MM.1S (cell line): Measurements from ENCODE around the gene SEPTIN10.

ENCODE experiments used
- DNase-seq: peaks from one replicate; pipeline ENCODE4 v3.0.0-alpha.2; 2015
- H2AFZ ChIP-seq: fragments of 300-600 bp; sonication (generic); 2 replicates; pipeline ENCODE4 v1.6.0; 2016; ENCODE audit warnings: antibody characterized with exemption, low read length
- H3F3A ChIP-seq: fragments of 300-600 bp; sonication (generic); 2 replicates; pipeline ENCODE4 v1.6.1; 2016; ENCODE audit warnings: mild to moderate bottlenecking, antibody characterized with exemption, low read length, moderate library complexity, mixed read lengths; ENCODE audit not compliant: insufficient read depth
- H3K27ac ChIP-seq: fragments of 300-600 bp; sonication (generic); 2 replicates; pipeline ENCODE4 v1.5.1; 2016; ENCODE audit warnings: mild to moderate bottlenecking, low read length
- H3K27me3 ChIP-seq: fragments of 300-600 bp; sonication (generic); replicated peaks from 2 replicates; pipeline ENCODE4 v1.6.0; 2016; ENCODE audit warnings: low read length; ENCODE audit not compliant: insufficient read depth
- H3K36me3 ChIP-seq: fragments of 300-600 bp; sonication (generic); replicated peaks from 2 replicates; pipeline ENCODE4 v1.6.1; 2016; ENCODE audit warnings: mild to moderate bottlenecking, low read length, mixed read lengths; ENCODE audit not compliant: insufficient read depth
- H3K4me1 ChIP-seq: fragments of 300-600 bp; sonication (generic); 2 replicates; pipeline ENCODE4 v1.6.1; 2016; ENCODE audit warnings: low read length, mixed read lengths
- H3K4me2 ChIP-seq: fragments of 300-600 bp; sonication (generic); 2 replicates; pipeline ENCODE4 v1.6.0; 2016; ENCODE audit warnings: low read depth, low read length
- H3K4me3 ChIP-seq: fragments of 300-600 bp; sonication (generic); 2 replicates; pipeline ENCODE4 v1.5.1; 2016; ENCODE audit warnings: low read length, mixed read lengths
- H3K79me2 ChIP-seq: fragments of 300-600 bp; sonication (generic); 2 replicates; pipeline ENCODE4 v1.6.1; 2016; ENCODE audit warnings: mixed run types, low read length, mixed read lengths
- H3K9ac ChIP-seq: fragments of 300-600 bp; sonication (generic); 2 replicates; pipeline ENCODE4 v1.6.1; 2016; ENCODE audit warnings: low read length, mixed read lengths
- H3K9me2 ChIP-seq: fragments of 300-600 bp; sonication (generic); replicated peaks from 2 replicates; pipeline ENCODE4 v1.6.1; 2016; ENCODE audit warnings: mild to moderate bottlenecking, low read length, mixed read lengths; ENCODE audit not compliant: insufficient read depth
- H3K9me3 ChIP-seq: fragments of 300-600 bp; sonication (generic); replicated peaks from 2 replicates; pipeline ENCODE4 v1.6.1; 2016; ENCODE audit warnings: mild to moderate bottlenecking, low read length, mixed read lengths; ENCODE audit not compliant: insufficient read depth
- H4K20me1 ChIP-seq: fragments of 300-600 bp; sonication (generic); 2 replicates; pipeline ENCODE4 v1.6.1; 2016; ENCODE audit warnings: mild to moderate bottlenecking, low read length, moderate library complexity, mixed read lengths; ENCODE audit not compliant: insufficient read depth
- CTCF ChIP-seq: fragments of 300-600 bp; sonication (generic); IDR thresholded peaks from 2 replicates; pipeline ENCODE4 v1.5.1; 2016; ENCODE audit warnings: antibody characterized with exemption, low read length, mixed read lengths
- EZH2 ChIP-seq: fragments of 300-600 bp; sonication (generic); optimal IDR thresholded peaks from 2 replicates; pipeline ENCODE3; 2017; ENCODE audit warnings: low read depth, mild to moderate bottlenecking, antibody characterized with exemption, low read length, mixed read lengths
- EZH2phosphoT487 ChIP-seq: fragments of 300-600 bp; sonication (generic); IDR thresholded peaks from 2 replicates; pipeline ENCODE4 v1.6.1; 2018; ENCODE audit warnings: antibody characterized with exemption, low read length

Gene SEPTIN10

GRCh38 chr2:109523536-109524361, 90.0 kb downstream of the SEPTIN10 start:
- Histone ChIP-seq H3K79me2 (no peaks in the 10 kb centered on the region), H3K4me2 (no peak overlapping the region), H3K9ac (no peak overlapping the region), H3K27ac (no peak overlapping the region), H4K20me1 (no peaks in the 10 kb centered on the region), H3K4me1 (no peaks in the 10 kb centered on the region), H3K36me3 (no peaks in the 10 kb centered on the region), H3K27me3 (no peaks in the 10 kb centered on the region), H3F3A (no peaks in the 10 kb centered on the region), H3K9me3 (no peaks in the 10 kb centered on the region), H3K4me3 (no peak overlapping the region), H3K9me2 (no peaks in the 10 kb centered on the region), H2AFZ (no peak overlapping the region)
- TF ChIP-seq EZH2phosphoT487 (no peak), EZH2 (no peak), CTCF (no peak)
- DNase-seq: no peak

- Histone ChIP-seq H3K9me3 (no peaks in the 10 kb centered on the region), H3F3A (no peaks in the 10 kb centered on the region), H3K4me3 (no peak overlapping the region), H3K9ac (no peak overlapping the region), H4K20me1 (no peaks in the 10 kb centered on the region), H2AFZ (no peak overlapping the region), H3K27ac (no peak overlapping the region), H3K27me3 (no peaks in the 10 kb centered on the region), H3K36me3 (no peaks in the 10 kb centered on the region), H3K4me2 (no peak overlapping the region), H3K79me2 (no peaks in the 10 kb centered on the region), H3K4me1 (no peaks in the 10 kb centered on the region), H3K9me2 (no peaks in the 10 kb centered on the region)
- no peak for DNase-seq
- TF ChIP-seq EZH2phosphoT487 (no peak), CTCF (no peak)
Measured at GRCh38 chr2:109523121-109523520, 90.6 kb downstream of the SEPTIN10 start.

- H2AFZ ChIP-seq: no peak overlapping the region
- no peaks in the 10 kb centered on the region for H4K20me1 ChIP-seq
- H3K4me1 ChIP-seq: no peaks in the 10 kb centered on the region
- no peaks in the 10 kb centered on the region for H3K79me2 ChIP-seq
- H3K9me3 ChIP-seq: no peaks in the 10 kb centered on the region
- no peak for TF ChIP-seq EZH2
- no peak for TF ChIP-seq EZH2phosphoT487
- no peak for TF ChIP-seq CTCF
- H3K4me3 ChIP-seq: no peak overlapping the region
- no peak for DNase-seq
- no peaks in the 10 kb centered on the region for H3K36me3 ChIP-seq
- no peaks in the 10 kb centered on the region for H3K9me2 ChIP-seq
- no peak overlapping the region for H3K4me2 ChIP-seq
- H3K27ac ChIP-seq: no peak overlapping the region
- no peaks in the 10 kb centered on the region for H3F3A ChIP-seq
- no peak overlapping the region for H3K9ac ChIP-seq
- H3K27me3 ChIP-seq: no peaks in the 10 kb centered on the region
Measured at GRCh38 chr2:109522063-109522374, 91.7 kb downstream of the SEPTIN10 start.
